ENCODE measurements around the gene SIGLEC6. TPM values are rescaled to one million over a fixed set of nuclear protein-coding genes. Genes with fewer than 3 reads are reported as not detected.

The SIGLEC6 gene
- total RNA-seq, 1 experiment from 2014 or later, result not detected

DNA sequence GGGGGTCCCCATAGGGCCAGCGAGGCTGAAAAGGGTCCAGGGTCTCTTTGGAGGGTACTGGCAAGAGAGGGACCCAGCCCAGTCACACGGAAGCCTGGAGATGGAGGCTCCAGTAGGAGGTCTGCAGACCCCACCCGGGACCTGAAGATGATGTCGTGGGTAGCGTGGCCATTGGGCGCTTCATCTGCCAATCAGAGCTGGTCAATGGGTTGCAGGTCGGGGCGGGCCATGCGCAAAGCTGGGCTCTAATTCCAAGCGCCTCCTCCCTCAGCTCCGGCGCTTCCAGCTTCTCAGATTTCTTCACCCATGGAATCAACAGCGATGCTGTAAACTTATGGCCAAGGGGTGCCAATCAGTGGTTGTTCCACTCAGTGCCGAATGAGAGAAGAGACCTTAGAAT lies 40.8 kb downstream of the SIGLEC6 start:
- Histone ChIP-seq H3K27ac (ENCODE audit: low read length) (no peak overlapping the region), H3K4me1 (ENCODE audit: control insufficient read depth, insufficient read depth, low read length) (no peaks in the 10 kb centered on the region), H3K27me3 (ENCODE audit: control insufficient read depth, insufficient read depth, low read length) (peaks cover 3% of the 10 kb centered on the region; the same call in 1 of the 2 replicates), H3K36me3 (ENCODE audit: control insufficient read depth, insufficient read depth, low read length) (no peaks in the 10 kb centered on the region), H3K4me3 (ENCODE audit: low read depth in 2 of 2, low read length in 2 of 2) (no peak overlapping the region), H3K9me3 (ENCODE audit: control insufficient read depth, insufficient read depth, low read depth, low read length) (no peaks in the 10 kb centered on the region)
- intact Hi-C loops (cut with micrococcal nuclease; ENCODE audit: unreplicated experiment), result no loop called here
- DNase-seq (ENCODE audit: low read depth, low spot score), result no peak
- TF ChIP-seq CTCF (IDR thresholded peaks at IDR 0.05) (no peak), SIN3A (IDR thresholded peaks at IDR 0.05; ENCODE audit: borderline replicate concordance, insufficient read depth, low read depth, low read length) (no peak), POLR2AphosphoS5 (IDR thresholded peaks at IDR 0.05; ENCODE audit: low read depth, low read length) (no peak), TCF7L2 (IDR thresholded peaks at IDR 0.05; ENCODE audit: low read depth, low read length) (no peak)
- TF ChIP-seq, protein P1, sequence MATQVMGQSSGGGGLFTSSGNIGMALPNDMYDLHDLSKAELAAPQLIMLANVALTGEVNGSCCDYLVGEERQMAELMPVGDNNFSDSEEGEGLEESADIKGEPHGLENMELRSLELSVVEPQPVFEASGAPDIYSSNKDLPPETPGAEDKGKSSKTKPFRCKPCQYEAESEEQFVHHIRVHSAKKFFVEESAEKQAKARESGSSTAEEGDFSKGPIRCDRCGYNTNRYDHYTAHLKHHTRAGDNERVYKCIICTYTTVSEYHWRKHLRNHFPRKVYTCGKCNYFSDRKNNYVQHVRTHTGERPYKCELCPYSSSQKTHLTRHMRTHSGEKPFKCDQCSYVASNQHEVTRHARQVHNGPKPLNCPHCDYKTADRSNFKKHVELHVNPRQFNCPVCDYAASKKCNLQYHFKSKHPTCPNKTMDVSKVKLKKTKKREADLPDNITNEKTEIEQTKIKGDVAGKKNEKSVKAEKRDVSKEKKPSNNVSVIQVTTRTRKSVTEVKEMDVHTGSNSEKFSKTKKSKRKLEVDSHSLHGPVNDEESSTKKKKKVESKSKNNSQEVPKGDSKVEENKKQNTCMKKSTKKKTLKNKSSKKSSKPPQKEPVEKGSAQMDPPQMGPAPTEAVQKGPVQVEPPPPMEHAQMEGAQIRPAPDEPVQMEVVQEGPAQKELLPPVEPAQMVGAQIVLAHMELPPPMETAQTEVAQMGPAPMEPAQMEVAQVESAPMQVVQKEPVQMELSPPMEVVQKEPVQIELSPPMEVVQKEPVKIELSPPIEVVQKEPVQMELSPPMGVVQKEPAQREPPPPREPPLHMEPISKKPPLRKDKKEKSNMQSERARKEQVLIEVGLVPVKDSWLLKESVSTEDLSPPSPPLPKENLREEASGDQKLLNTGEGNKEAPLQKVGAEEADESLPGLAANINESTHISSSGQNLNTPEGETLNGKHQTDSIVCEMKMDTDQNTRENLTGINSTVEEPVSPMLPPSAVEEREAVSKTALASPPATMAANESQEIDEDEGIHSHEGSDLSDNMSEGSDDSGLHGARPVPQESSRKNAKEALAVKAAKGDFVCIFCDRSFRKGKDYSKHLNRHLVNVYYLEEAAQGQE (IDR thresholded peaks at IDR 0.05; ENCODE audit: insufficient read depth in 1 of 2, low read depth in 2 of 2, low read length in 1 of 2), result no peak
- CTCF ChIA-PET, result no interaction called here
- in situ Hi-C loops (cut with HindIII; ENCODE audit: low pct_unique_long_range_greater_than_20kb, low sequenced_read_pairs), result no loop called here
- no TSS peak for BruUV-seq (replicated peaks)
- ATAC-seq, result no peak
- POLR2A ChIA-PET, result no interaction called here

DNA sequence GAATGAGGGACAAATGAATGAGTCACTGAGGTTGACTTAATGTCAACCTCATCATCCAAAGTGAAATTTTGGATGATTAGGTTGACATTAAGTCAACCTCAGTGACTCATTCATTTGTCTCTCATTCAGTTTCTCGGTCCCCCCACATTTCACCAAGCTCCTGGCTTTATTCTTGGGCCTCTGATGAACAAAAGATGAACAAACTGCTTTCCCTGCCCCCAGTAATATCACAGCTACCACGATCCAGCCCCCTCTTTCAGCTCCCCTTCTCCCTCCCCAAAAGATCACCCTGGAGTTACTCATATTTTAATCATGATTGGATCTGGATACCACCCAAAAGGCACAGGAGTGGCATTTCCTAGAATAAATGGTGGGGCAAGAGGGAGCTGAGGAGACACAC lies 42.4 kb downstream of the SIGLEC6 start:
- intact Hi-C loops (cut with micrococcal nuclease; ENCODE audit: unreplicated experiment), result no loop called here
- Histone ChIP-seq H3K9me3 (ENCODE audit: control insufficient read depth, insufficient read depth, low read depth, low read length) (no peaks in the 10 kb centered on the region), H3K4me3 (ENCODE audit: low read depth in 2 of 2, low read length in 2 of 2) (no peak overlapping the region), H3K36me3 (ENCODE audit: control insufficient read depth, insufficient read depth, low read length) (no peaks in the 10 kb centered on the region), H3K27me3 (ENCODE audit: control insufficient read depth, insufficient read depth, low read length) (peaks cover 3% of the 10 kb centered on the region; the same call in 1 of the 2 replicates), H3K4me1 (ENCODE audit: control insufficient read depth, insufficient read depth, low read length) (no peaks in the 10 kb centered on the region), H3K27ac (ENCODE audit: low read length) (no peak overlapping the region)
- POLR2A ChIA-PET, result no interaction called here
- no peak for DNase-seq (ENCODE audit: low read depth, low spot score)
- ATAC-seq, result no peak
- in situ Hi-C loops (cut with HindIII; ENCODE audit: low pct_unique_long_range_greater_than_20kb, low sequenced_read_pairs), result no loop called here
- BruUV-seq (replicated peaks), result no TSS peak
- TF ChIP-seq TCF7L2 (IDR thresholded peaks at IDR 0.05; ENCODE audit: low read depth, low read length) (no peak), SIN3A (IDR thresholded peaks at IDR 0.05; ENCODE audit: borderline replicate concordance, insufficient read depth, low read depth, low read length) (no peak), POLR2AphosphoS5 (IDR thresholded peaks at IDR 0.05; ENCODE audit: low read depth, low read length) (no peak), CTCF (IDR thresholded peaks at IDR 0.05) (no peak)
- TF ChIP-seq, protein P1 (IDR thresholded peaks at IDR 0.05; ENCODE audit: insufficient read depth in 1 of 2, low read depth in 2 of 2, low read length in 1 of 2), result no peak
- CTCF ChIA-PET, result no interaction called here

Data from Panc1 (cell line).